ENCODE measurements around the gene AKT2.

- no peak for TF ChIP-seq CTCF (IDR thresholded peaks at IDR 0.05)
- no peak for TF ChIP-seq POLR2AphosphoS5 (IDR thresholded peaks at IDR 0.05; ENCODE audit: low read depth, low read length)
Observed at GRCh38 chr19:40254714-40255418, 30.3 kb downstream of the AKT2 start.

Data from Panc1 (cell line).